ENCODE data around the gene LRMDA.

DNA sequence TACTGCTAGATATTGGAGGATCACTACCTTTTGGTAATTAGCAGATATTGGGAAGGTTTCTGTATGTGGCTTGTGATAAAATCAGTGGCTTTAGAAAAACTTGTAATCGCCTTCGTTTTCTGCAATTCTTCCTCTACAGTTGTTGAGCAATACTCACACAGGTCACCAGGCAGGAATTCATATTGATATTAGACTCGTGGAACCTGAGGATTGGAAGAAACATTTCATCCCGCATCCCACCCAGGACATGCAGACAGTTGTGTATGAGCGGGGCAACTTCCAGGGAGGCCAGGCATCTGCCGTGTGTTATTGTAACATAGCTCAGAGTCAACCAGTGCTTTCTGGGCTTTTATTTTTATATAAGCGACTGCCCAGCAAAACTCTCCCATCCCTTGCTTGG, 821.3 kb downstream of the LRMDA start:
- TF ChIP-seq SMC3 (IDR thresholded peaks at IDR 0.05; ENCODE audit: low read depth, low read length): no peak
- no peak for TF ChIP-seq RAD21 (IDR thresholded peaks at IDR 0.05; ENCODE audit: low read length)
- TF ChIP-seq, protein P1, sequence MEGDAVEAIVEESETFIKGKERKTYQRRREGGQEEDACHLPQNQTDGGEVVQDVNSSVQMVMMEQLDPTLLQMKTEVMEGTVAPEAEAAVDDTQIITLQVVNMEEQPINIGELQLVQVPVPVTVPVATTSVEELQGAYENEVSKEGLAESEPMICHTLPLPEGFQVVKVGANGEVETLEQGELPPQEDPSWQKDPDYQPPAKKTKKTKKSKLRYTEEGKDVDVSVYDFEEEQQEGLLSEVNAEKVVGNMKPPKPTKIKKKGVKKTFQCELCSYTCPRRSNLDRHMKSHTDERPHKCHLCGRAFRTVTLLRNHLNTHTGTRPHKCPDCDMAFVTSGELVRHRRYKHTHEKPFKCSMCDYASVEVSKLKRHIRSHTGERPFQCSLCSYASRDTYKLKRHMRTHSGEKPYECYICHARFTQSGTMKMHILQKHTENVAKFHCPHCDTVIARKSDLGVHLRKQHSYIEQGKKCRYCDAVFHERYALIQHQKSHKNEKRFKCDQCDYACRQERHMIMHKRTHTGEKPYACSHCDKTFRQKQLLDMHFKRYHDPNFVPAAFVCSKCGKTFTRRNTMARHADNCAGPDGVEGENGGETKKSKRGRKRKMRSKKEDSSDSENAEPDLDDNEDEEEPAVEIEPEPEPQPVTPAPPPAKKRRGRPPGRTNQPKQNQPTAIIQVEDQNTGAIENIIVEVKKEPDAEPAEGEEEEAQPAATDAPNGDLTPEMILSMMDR (conservative IDR thresholded peaks at IDR 0.05; ENCODE audit: low read depth, low read length): no peak
- TF ChIP-seq POLR2A (IDR thresholded peaks at IDR 0.05; ENCODE audit: low read depth, low read length): no peak
- no peak for TF ChIP-seq CHD1 (IDR thresholded peaks at IDR 0.05; ENCODE audit: low read depth, low read length)
- TF ChIP-seq MXI1 (IDR thresholded peaks at IDR 0.05; ENCODE audit: borderline replicate concordance, low read depth, low read length): no peak
- no peak for TF ChIP-seq BHLHE40 (IDR thresholded peaks at IDR 0.05; ENCODE audit: low read depth, low read length)
- TF ChIP-seq MAFK (IDR thresholded peaks at IDR 0.05; ENCODE audit: low read depth, low read length): no peak
- no peak for TF ChIP-seq FOS (IDR thresholded peaks at IDR 0.05; ENCODE audit: low read depth, low read length)
- no peak for TF ChIP-seq RFX5 (IDR thresholded peaks at IDR 0.05; ENCODE audit: low read depth, low read length)
- TF ChIP-seq, protein P2, sequence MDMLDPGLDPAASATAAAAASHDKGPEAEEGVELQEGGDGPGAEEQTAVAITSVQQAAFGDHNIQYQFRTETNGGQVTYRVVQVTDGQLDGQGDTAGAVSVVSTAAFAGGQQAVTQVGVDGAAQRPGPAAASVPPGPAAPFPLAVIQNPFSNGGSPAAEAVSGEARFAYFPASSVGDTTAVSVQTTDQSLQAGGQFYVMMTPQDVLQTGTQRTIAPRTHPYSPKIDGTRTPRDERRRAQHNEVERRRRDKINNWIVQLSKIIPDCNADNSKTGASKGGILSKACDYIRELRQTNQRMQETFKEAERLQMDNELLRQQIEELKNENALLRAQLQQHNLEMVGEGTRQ (IDR thresholded peaks at IDR 0.05; ENCODE audit: low read depth, low read length): no peak
- TF ChIP-seq RCOR1 (IDR thresholded peaks at IDR 0.05; ENCODE audit: insufficient replicate concordance, low read length): no peak

Data from IMR-90 (cell line).